RPMI7951 (cell line): Measurements from ENCODE around the gene RNASE8. TPM values are rescaled to one million over a fixed set of nuclear protein-coding genes. Genes with fewer than 3 reads are reported as not detected.

Source experiments
- DNase-seq: peaks from one replicate; pipeline ENCODE4 v3.0.0-alpha.2; 2012; ENCODE audit warnings: low read depth
- total RNA-seq: library from RNA; depleted of rRNA; stranded (reverse); fragments of >200 nt; shearing (Covaris generic); gene quantifications from 2 replicates; pipeline ENCODE4 v1.2.3, GENCODE V29; 2014

The RNASE8 gene
- total RNA-seq, 1 experiment from 2014 or later: not detected

DNA sequence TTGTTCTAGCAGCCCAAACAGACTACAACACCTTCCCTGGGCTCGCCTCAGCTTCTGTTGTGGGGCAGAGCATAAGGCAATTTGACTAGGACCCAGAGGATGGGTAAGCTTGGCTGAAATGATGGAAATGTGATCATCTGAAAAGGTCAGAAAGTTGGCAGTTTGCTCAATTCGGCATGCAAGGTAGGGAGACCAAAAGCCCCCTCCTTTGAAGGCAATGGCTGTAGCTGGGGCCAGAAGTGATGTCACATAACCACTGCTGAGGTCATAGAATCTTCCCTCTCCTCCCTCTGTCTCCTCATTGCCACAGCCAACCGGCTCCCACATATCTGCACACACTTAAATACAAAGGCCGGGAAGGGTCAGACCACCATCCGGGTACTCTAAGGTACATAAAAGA lies 27.7 kb upstream of the RNASE8 start, which contains the start of gene TPPP2:
Gene TPPP2, plus strand, starts transcription at position 301 of the 400 bp plus-strand sequence. CDS start 365 bp downstream, outside the sequence.
- DNase-seq: no peak

DNA sequence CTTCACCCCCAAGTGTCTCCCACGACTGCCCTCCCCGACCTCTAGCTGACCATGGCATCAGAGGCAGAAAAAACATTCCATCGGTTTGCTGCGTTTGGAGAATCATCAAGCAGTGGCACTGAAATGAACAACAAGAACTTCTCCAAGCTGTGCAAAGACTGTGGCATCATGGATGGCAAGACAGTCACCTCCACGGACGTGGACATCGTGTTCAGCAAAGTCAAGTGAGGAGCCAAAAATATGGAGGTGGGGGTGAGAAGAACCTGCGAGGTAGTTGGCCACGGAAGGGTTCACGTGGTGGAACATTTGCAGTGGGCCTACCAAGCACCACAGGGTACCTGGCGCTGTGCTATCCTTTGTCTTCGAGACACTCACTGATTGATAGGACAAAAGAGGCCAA lies 27.1 kb upstream of the RNASE8 start:
- no peak for DNase-seq

DNA sequence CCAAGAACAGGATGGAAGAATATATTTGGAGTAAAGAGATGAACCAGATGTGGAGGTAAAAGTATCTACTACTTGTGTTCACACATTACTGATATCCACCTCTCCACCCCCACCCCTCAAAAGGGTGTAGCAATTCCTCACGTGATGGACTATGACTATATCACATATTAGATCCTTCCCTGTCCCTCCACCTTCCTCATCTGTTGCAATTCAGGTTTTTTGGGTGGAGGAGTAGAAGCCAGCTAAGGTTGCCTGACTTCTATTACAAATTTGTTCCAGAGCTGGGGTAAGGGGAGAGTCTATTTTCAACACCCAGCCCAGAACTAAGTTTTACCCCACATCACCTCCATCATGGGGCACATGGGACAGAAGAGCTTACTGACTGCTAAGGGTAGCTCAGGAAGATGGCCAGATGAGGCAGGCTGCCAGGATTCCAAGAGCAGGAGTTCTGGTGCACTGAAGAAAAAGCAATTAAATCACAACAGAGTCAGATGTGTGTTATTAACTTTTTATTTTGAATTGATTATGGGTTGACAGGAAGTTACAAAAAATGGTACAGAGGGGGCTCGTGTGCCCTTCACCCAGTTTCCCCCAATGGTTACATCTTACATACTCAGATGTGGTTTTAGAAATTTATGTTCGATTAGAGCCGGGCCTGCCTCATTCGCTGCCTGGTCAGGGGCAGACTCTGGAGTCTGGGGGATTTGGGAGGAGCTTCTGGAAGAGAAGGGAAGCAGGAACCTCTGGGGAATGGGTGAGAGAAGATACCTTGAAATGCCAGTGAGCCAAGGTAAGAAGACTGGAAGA lies 25.1 kb upstream of the RNASE8 start:
- DNase-seq: no peak

DNA sequence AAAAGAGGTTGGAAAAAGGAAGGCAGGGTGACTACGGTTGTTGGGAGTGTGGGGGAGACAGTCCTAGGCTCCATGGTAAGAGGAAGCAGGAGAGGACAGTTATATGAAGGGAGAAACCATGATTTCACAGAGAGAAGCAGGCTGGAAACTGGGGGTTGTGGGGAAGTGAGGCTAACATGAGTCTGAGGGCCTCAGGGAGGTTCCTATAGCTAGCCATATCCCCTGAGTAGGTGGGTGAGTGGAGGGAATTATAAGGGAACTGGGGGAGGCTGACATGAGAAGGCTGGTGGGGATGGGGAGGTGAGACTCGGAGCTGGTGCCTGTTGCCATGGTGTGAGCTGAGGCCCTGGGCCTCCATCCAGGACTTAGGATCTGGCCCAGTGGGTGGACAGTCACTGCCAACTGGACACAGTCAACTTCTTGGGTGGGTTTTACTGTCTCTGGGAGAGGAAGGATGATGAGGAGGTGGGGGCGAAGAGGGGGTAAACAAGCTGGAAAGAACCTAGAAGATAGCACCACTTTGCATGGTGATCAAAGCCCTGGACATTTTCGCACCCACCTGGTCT lies 24.4 kb upstream of the RNASE8 start:
- no peak for DNase-seq

DNA sequence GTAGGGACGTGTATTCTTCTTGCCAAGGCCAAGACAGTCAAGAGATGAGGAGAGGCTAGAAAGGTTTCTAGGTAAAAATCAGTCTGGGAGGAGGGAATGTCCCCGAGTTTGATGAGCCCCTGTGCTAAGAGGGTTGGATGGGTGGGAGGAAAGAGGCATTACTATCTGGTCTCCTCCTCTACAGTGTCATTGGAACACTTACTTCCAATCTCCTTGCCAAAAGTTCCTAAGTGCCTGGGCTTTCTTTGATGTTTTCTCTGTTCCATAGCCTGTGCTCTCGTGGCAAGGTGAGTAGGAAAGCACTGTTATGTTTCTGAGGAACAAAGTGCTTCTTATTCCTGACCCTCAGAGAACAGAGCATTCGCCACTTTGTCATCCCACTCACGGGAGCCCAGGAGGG lies 22.9 kb upstream of the RNASE8 start, which contains the start of gene RNASE13:
Gene RNASE13, minus strand, starts transcription at position 101 of the 400 bp plus-strand sequence. CDS start 519 bp downstream, outside the sequence.
- no peak for DNase-seq

DNA sequence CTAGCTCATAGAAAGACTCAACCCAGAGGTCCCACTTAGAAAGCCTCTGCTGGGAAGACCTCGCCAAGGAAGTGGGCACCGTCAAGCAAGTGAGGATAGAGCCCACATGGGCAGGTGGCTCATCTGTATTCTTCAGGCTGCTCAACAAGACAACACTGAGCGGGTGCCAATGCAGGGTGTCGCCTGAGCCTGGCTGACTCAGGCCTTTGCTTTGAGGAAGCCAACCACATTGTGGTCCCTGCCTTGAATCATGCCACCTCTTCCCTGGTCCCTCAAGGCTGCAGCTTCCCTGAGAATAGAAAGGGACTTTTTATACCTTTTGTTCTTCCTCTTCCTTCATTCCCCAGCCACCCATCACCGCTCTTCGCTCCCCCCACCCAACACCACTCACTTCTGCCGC lies 20.9 kb upstream of the RNASE8 start:
- peak; percentile 32 for DNase-seq

DNA sequence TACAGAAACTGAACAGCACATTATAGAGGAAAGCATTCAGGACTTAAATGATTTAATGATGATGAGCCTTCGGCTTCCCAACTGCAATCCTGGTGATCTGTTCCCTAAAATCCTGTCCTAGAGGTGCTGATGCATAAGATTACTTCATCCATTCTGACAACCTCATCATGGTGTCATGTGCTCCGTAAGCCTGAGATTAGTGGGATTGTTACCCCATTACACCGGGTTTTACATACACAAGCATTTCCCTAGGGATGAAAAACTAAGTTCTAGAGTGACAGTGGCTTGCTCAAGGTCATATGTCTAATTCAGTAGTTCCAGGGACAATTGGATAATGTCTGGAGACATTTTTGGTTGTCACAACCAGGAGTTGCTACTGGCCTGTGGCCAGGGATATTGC lies 20.5 kb upstream of the RNASE8 start:
- DNase-seq: no peak

DNA sequence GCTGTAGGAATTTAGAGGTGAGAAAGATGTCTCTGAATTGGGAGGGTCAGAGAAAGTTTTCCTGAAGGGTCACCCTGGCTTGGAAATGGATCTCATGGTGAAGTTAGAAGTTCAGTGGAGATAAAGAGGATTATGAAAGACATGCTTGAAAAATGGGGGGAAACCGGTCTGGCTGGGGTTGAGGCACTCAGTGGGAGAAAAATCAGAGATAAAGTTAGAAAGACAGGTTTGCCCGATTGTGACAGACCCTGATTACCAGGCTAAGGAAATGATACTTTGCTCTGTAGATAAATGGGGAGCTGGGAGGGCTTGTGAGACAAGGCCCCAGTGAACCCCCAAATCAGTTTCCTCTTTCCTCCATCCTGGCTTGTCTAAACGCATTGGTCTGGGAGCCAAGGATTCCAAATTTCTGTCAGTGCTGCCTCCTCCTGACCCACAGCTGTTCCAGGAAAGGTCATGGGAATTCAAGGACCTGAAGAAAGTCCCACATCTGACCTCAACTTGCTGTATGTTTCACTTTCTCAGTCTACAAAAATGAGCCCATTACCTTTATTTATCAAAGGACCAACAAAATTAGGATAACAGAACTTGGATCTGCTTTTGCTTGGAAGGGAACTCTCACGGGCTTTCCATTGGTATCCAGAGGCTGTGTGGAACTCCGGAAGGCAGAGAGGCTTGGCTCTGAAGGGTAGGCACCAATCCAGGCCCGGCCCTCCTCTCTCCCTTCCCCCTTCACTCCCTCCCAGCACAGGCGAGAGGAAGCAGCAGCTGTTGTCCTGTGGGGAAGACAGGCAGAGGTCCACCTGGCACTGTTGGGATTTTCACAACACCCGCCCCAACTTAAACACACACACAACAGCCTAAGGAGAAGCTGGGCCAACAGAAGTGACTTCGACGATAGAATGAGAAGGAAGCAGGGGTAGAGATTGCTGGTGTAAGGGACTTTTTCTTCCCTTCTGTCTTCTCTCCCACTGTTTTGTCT lies 18.9 kb upstream of the RNASE8 start:
- DNase-seq: peak; percentile 47

DNA sequence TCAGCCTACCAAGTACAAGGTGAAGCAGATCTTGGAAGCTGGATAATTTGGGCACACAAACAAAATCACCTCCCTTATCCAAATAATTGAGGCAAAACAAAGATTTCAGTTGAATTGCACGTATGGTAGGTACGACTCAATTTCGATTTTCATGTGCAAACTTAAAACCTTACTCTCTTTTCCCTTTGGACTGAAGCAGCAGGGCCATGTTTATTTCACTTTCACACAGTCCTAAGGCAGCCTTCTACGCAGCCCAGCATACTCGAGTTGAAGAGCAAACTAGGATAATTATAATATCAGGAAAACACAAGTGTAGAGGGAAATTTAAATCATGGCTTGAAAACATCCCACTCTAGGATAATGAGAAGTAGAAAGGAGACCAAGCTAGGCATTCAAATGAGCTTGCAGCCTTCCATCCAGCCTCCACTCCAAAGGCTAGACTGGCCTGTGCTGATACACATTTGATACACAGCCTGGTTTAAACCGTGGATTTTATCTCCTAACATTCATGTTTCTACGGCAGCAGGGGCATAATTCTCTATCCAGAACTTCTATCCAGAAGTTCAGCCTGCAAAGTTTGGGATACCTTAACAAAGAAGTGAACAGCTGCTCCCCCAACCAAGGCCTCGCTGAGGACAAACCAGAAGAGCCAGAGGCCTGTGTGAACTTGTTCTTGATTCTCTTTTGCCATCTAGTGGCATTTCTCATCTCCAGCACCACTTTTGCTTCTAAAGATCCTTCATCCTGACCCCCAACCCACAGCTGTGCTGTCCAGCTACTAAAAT lies 17.8 kb upstream of the RNASE8 start:
- peak; percentile 53 for DNase-seq

DNA sequence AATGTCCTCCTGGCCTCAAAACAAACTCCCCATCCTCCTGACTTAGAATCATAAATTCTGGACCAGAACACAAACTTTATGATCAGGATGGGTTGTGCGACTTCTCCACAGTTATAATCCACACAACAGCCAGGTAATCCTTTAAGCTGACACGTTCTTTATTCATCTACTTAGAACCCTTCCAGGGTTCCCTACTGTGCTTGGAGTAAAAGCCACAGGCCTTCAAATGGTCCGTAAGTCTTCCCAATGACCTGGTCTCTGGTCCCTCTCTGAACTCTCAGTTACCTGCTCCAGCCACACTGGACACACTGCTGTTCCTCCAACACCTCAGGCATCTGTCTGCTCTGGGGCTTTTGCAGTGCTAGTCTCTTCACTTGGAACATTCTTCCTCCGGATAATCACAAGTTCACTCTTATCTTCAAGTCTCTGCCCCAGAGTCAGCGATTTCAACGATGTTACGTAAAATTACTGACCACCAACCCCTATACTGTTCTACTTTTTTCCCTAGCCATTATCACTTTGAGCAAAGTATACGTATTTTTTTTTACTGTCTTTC lies 17.2 kb upstream of the RNASE8 start:
- DNase-seq: no peak

DNA sequence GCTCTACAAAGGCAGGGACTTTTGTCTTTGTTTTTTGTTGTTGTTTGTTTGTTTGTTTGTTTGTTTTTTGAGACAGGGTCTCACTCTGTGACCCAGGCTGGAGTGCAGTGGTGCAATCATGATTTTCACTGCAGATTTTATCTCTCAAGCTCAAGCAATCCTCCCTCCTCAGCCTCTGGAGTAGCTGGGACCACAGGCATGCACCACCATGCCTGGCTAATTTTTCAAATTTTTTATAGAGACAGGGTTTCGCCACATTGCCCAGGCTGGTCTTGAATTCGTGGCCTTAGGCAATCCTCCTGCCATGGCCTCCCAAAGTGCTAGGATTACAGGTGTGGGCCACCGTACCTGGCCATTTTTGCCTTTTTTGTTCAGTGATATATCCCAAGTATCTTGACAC lies 16.7 kb upstream of the RNASE8 start:
- DNase-seq: peak; percentile 10

DNA sequence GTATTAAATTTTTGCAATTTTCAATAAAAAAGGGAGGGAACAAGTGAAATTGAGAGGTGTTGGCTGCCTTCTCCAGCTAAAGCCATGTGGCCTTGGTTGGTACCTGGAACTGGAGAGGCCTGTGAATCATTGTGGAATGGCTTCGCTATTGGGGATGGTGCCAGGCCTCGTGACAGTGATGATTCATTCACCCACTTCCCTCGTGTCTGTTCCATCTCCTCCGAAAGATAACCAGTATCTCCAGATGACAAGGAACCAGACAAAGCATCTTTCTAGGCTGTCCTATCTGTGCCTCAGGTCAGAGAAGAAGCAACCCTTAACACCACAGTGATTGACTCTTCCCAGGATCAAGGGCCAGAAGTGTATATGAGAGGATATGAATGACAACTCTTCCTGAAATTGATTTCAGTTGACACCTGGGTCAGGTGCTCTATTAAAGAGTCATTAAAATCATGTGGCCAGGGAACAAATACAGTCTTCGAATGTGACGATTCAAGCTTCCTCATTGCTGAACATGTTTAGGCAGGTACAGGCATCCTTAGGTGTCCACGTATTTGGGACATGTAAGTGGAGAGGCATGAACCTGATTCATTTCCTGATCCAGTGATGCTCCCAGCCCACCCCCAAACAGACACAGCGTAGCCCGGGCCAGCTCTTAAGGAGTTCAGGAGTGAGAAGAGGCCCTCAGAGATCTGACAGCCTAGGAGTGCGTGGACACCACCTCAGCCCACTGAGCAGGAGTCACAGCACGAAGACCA lies 15.8 kb upstream of the RNASE8 start, which contains the start of gene RNASE7:
Gene RNASE7, plus strand, starts transcription at position 687 of the 758 bp plus-strand sequence. CDS start 631 bp downstream, outside the sequence.
- DNase-seq: peak; percentile 79

DNA sequence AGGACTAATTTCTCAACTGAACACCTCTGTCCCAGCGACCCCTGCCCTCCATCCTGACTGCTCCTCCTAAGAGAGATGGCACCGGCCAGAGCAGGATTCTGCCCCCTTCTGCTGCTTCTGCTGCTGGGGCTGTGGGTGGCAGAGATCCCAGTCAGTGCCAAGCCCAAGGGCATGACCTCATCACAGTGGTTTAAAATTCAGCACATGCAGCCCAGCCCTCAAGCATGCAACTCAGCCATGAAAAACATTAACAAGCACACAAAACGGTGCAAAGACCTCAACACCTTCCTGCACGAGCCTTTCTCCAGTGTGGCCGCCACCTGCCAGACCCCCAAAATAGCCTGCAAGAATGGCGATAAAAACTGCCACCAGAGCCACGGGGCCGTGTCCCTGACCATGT lies 14.7 kb upstream of the RNASE8 start:
- DNase-seq: peak; percentile 25

DNA sequence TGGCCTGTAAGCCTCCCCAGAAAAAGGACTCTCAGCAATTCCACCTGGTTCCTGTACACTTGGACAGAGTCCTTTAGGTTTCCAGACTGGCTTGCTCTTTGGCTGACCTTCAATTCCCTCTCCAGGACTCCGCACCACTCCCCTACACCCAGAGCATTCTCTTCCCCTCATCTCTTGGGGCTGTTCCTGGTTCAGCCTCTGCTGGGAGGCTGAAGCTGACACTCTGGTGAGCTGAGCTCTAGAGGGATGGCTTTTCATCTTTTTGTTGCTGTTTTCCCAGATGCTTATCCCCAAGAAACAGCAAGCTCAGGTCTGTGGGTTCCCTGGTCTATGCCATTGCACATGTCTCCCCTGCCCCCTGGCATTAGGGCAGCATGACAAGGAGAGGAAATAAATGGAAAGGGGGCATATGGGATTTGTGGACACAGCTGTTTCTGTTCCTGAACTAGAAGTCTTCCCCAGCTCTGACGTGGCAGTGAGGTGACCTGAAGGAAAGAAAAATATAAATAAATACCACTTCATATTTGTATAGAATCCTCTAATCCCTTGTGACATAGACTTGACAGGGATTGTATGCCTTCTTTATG lies 14.1 kb upstream of the RNASE8 start:
- DNase-seq: no peak

DNA sequence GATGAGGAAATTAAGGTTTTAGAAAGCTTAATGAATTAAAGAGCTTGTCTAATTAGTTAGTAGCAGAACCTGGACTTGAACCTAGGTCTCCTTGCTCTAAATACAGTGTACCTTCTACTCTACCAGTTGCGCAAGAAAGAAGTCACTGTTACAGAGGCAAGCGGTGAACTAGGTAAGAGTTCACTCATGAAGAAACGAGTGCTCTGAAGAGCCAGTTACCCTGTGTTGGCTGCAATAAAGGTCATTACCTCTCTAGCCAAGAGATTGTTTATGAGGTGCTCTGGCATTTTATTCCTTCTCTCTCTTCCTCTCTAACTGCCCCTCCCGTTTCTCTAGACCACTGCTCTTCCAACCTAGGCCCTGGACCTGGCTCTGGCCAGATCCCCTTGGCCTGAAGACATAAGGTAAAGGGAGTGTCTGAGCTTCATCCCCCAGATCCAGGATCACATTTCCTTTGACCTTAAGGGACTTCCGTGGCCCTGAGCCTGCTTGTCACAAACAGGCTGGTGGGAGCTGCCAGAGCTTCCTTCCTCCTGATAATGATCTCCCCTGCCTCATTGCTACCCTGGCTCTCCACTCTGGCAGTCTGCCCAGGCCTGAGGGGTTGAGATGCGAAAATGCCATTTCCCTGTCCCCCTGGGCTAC lies 13.5 kb upstream of the RNASE8 start:
- DNase-seq: peak; percentile 25

DNA sequence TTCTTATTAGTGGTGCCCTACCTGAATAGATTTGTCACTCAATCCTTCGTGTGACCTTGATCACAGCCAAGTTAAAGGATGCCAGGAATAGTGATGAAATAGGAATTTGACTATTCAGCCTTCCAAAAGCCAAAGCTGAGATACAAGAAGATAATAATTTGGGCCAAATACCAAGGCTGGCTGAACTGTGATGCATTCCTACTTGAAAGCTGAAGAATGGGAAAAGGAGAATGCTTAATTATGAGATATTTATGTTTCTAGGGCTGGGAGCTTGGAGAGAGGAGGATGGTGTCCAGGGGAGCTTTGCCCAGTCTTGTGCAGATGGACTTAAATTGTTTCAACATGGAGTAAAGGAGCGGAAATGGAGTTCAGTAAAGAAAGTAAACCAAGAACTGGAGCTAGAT lies 10.2 kb upstream of the RNASE8 start:
- no peak for DNase-seq

DNA sequence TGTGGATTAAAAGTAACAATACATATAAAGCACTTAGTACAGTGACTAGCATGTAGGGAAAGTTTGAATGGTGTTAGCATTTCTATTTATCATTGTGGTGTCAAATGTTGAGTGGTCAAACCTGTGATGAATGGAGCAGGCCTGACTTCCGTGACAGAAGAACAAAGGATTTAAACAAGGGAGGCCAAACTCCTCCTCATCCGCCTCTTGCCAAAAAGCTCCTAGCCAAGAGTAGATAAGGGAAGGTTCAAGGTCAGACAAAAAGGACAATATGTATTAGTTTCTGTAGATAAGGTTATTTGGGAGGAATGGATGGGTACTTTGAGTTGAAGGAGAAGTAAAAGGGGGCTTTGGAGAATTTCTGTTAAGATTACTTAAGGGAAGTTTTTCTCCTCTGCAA lies 9.0 kb upstream of the RNASE8 start:
- DNase-seq: no peak

DNA sequence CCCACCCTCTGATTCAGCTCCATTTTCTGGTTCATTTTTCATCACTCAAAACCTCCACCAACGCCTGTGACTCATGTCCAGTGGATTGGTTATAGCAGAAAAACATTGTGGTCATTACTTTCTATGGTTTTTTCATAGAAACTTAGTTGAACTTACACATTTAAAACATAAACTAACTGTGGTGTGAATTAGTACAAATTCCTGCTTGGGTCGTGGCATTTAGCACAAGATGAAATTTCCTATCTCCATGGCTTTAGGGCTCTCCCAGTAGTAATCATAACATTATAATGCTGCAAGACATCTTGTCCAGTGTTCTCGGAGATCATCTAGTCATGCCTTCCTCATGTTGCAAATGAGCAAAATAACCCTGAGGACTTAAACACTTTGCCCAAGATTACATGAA lies 8.3 kb upstream of the RNASE8 start:
- DNase-seq: peak; percentile 36

DNA sequence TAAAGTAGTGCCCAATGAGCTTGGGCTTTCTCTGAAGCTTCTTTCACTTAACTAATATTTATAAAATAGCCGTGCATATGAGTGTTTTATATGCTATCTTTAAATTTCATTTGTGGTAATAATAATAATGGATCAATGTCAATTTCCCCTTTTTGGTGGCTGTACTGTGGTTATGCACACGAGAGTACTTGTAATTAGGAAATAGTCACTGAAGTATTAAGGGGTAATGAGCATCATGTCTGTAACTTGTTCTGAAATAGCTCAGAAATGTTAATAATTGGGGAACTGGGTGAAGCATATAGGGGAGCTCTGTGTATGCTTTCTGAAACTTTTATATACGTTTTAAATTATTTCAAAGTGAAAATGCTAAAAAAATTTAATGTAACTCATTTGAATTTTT lies 7.0 kb upstream of the RNASE8 start:
- DNase-seq: no peak
